ENCODE measurements around the gene TPSG1.
"Not testable (repeated sequence)": the region's sequence is repeated elsewhere in the genome, so short reads cannot be mapped to it uniquely, and the experiment has no call there.

Gene TPSG1

GRCh38 chr16:1257561-1258224 is 32.6 kb upstream of the TPSG1 start:
- Histone ChIP-seq H3K4me3 (ENCODE audit: low read depth, low read length) (no peak overlapping the region), H3K27me3 (ENCODE audit: control insufficient read depth, insufficient read depth, low read length) (peaks cover 6% of the 10 kb centered on the region), H3K4me2 (ENCODE audit: low read length) (no peak overlapping the region), H3K36me3 (ENCODE audit: control insufficient read depth, insufficient read depth, low read length) (no peaks in the 10 kb centered on the region), H3K4me1 (no peaks in the 10 kb centered on the region), H3K9ac (no peak overlapping the region), H3K9me3 (ENCODE audit: control insufficient read depth, low read length) (no peaks in the 10 kb centered on the region), H3K27ac (no peak overlapping the region), H2AFZ (no peak overlapping the region), H3K79me2 (no peaks in the 10 kb centered on the region)
- no peak for TF ChIP-seq CTCF (IDR thresholded peaks at IDR 0.05)

GRCh38 chr16:1256874-1257322 is 31.8 kb upstream of the TPSG1 start:
- H3K4me2 ChIP-seq (ENCODE audit: low read length) = no peak overlapping the region
- H3K4me1 ChIP-seq = no peaks in the 10 kb centered on the region
- H3K27ac ChIP-seq = no peak overlapping the region
- H3K4me3 ChIP-seq (ENCODE audit: low read depth, low read length) = no peak overlapping the region
- H2AFZ ChIP-seq = no peak overlapping the region
- TF ChIP-seq CTCF (IDR thresholded peaks at IDR 0.05) = no peak
- peaks cover 6% of the 10 kb centered on the region for H3K27me3 ChIP-seq (ENCODE audit: control insufficient read depth, insufficient read depth, low read length)
- no peaks in the 10 kb centered on the region for H3K79me2 ChIP-seq
- no peaks in the 10 kb centered on the region for H3K9me3 ChIP-seq (ENCODE audit: control insufficient read depth, low read length)
- no peaks in the 10 kb centered on the region for H3K36me3 ChIP-seq (ENCODE audit: control insufficient read depth, insufficient read depth, low read length)
- H3K9ac ChIP-seq = no peak overlapping the region

- H3K27me3 ChIP-seq (ENCODE audit: control insufficient read depth, insufficient read depth, low read length); H3K4me1 ChIP-seq; H3K27ac ChIP-seq; H2AFZ ChIP-seq; H3K79me2 ChIP-seq; H3K4me3 ChIP-seq (ENCODE audit: low read depth, low read length); H3K9me3 ChIP-seq (ENCODE audit: control insufficient read depth, low read length); H3K36me3 ChIP-seq (ENCODE audit: control insufficient read depth, insufficient read depth, low read length); H3K9ac ChIP-seq; H3K4me2 ChIP-seq (ENCODE audit: low read length): not testable (repeated sequence)
Measured at GRCh38 chr16:1256296-1256873, 31.3 kb upstream of the TPSG1 start.

- not testable (repeated sequence) for H3K27me3 ChIP-seq (ENCODE audit: control insufficient read depth, insufficient read depth, low read length); H3K4me3 ChIP-seq (ENCODE audit: low read depth, low read length); H2AFZ ChIP-seq; H3K27ac ChIP-seq; H3K4me2 ChIP-seq (ENCODE audit: low read length); H3K79me2 ChIP-seq; H3K4me1 ChIP-seq; H3K9ac ChIP-seq; H3K9me3 ChIP-seq (ENCODE audit: control insufficient read depth, low read length); H3K36me3 ChIP-seq (ENCODE audit: control insufficient read depth, insufficient read depth, low read length)
Measured at GRCh38 chr16:1255276-1256122, 30.4 kb upstream of the TPSG1 start, which contains the start of gene TPSD1. Gene TPSD1 (plus strand): TSS chr16:1256069. CDS start chr16:1256281, 212 bp downstream.

- H3K36me3 ChIP-seq (ENCODE audit: control insufficient read depth, insufficient read depth, low read length); H3K27ac ChIP-seq; H3K79me2 ChIP-seq; H3K27me3 ChIP-seq (ENCODE audit: control insufficient read depth, insufficient read depth, low read length); H3K4me3 ChIP-seq (ENCODE audit: low read depth, low read length); H3K9ac ChIP-seq; H3K9me3 ChIP-seq (ENCODE audit: control insufficient read depth, low read length); H3K4me2 ChIP-seq (ENCODE audit: low read length); H3K4me1 ChIP-seq; H2AFZ ChIP-seq: not testable (repeated sequence)
Measured at GRCh38 chr16:1254821-1255220, 29.8 kb upstream of the TPSG1 start.

GRCh38 chr16:1253701-1254364 is 28.8 kb upstream of the TPSG1 start:
- H3K9me3 ChIP-seq (ENCODE audit: control insufficient read depth, low read length); H3K9ac ChIP-seq; H3K27me3 ChIP-seq (ENCODE audit: control insufficient read depth, insufficient read depth, low read length); H3K4me1 ChIP-seq; H3K36me3 ChIP-seq (ENCODE audit: control insufficient read depth, insufficient read depth, low read length); H3K27ac ChIP-seq; H3K4me3 ChIP-seq (ENCODE audit: low read depth, low read length); H3K79me2 ChIP-seq; H3K4me2 ChIP-seq (ENCODE audit: low read length); H2AFZ ChIP-seq: not testable (repeated sequence)

GRCh38 chr16:1249031-1249755 is 24.1 kb upstream of the TPSG1 start:
- not testable (repeated sequence) for H2AFZ ChIP-seq; H3K4me2 ChIP-seq (ENCODE audit: low read length); H3K9me3 ChIP-seq (ENCODE audit: control insufficient read depth, low read length); H3K4me1 ChIP-seq; H3K9ac ChIP-seq; H3K4me3 ChIP-seq (ENCODE audit: low read depth, low read length); H3K27ac ChIP-seq; H3K79me2 ChIP-seq; H3K36me3 ChIP-seq (ENCODE audit: control insufficient read depth, insufficient read depth, low read length); H3K27me3 ChIP-seq (ENCODE audit: control insufficient read depth, insufficient read depth, low read length)

- H3K4me3 ChIP-seq (ENCODE audit: low read depth, low read length); H3K4me1 ChIP-seq; H3K27me3 ChIP-seq (ENCODE audit: control insufficient read depth, insufficient read depth, low read length); H3K79me2 ChIP-seq; H3K36me3 ChIP-seq (ENCODE audit: control insufficient read depth, insufficient read depth, low read length); H3K9me3 ChIP-seq (ENCODE audit: control insufficient read depth, low read length); H3K4me2 ChIP-seq (ENCODE audit: low read length); H3K9ac ChIP-seq; H3K27ac ChIP-seq; H2AFZ ChIP-seq: not testable (repeated sequence)
Measured at GRCh38 chr16:1247903-1248537, 23.0 kb upstream of the TPSG1 start.
